Erythroblast (primary cell): ENCODE results near the gene HAGH.
"Not testable (repeated sequence)": the region's sequence is repeated elsewhere in the genome, so short reads cannot be mapped to it uniquely, and the experiment has no call there.

Experiments used
- DNase-seq, 2 experiments: peaks; one replicate each; lab custom pipeline; 2025; lab: John Stamatoyannopoulos, UW
- GATA1 ChIP-seq: IDR thresholded peaks from 2 replicates; pipeline ENCODE4 v1.6.1; 2011; ENCODE audit warnings: low read depth, mild to moderate bottlenecking, control low read depth, low read length, moderate library complexity
- POLR2A ChIP-seq: IDR thresholded peaks from 2 replicates; pipeline ENCODE4 v1.6.1; 2011; ENCODE audit warnings: mild to moderate bottlenecking, low read length

HAGH gene

GRCh38 chr16:1809281-1809801, 17.3 kb downstream of the HAGH start:
- TF ChIP-seq POLR2A (no peak), GATA1 (no peak)
- no peak for DNase-seq

GRCh38 chr16:1808691-1809090, 17.9 kb downstream of the HAGH start:
- no peak for TF ChIP-seq POLR2A
- TF ChIP-seq GATA1 = no peak
- DNase-seq = no peak

- TF ChIP-seq GATA1 = no peak
- TF ChIP-seq POLR2A = no peak
- no peak for DNase-seq
Observed at GRCh38 chr16:1807626-1808025, 19.0 kb downstream of the HAGH start.

- DNase-seq = no peak
- no peak for TF ChIP-seq GATA1
- no peak for TF ChIP-seq POLR2A
Observed at GRCh38 chr16:1800701-1801100, 25.9 kb downstream of the HAGH start.

GRCh38 chr16:1799263-1799662, 27.4 kb downstream of the HAGH start:
- not testable (repeated sequence) for DNase-seq

- DNase-seq = no peak
- TF ChIP-seq GATA1 (no peak), POLR2A (no peak)
Observed at GRCh38 chr16:1794908-1795666, 31.5 kb downstream of the HAGH start.

- DNase-seq = no peak
- no peak for TF ChIP-seq GATA1
- TF ChIP-seq POLR2A = no peak
Observed at GRCh38 chr16:1794221-1794871, 32.3 kb downstream of the HAGH start.

- TF ChIP-seq POLR2A = no peak
- TF ChIP-seq GATA1 = no peak
- DNase-seq = no peak
Observed at GRCh38 chr16:1793578-1794220, 32.9 kb downstream of the HAGH start, which contains the start of gene IGFALS. TSS of gene IGFALS (minus strand) at chr16:1793705. CDS start at chr16:1793652, 53 bp downstream.

- TF ChIP-seq GATA1 = no peak
- no peak for TF ChIP-seq POLR2A
Observed at GRCh38 chr16:1792836-1793577, 33.6 kb downstream of the HAGH start.

GRCh38 chr16:1791943-1792812, 34.4 kb downstream of the HAGH start:
- no peak for DNase-seq
- no peak for TF ChIP-seq GATA1
- TF ChIP-seq POLR2A = no peak

More at GRCh38 chr16:1792836-1793577, 33.6 kb downstream of the HAGH start:
- DNase-seq = no peak

- no peak for DNase-seq
- TF ChIP-seq POLR2A (no peak), GATA1 (no peak)
Observed at GRCh38 chr16:1791256-1791942, 35.2 kb downstream of the HAGH start.
